GM12878 (cell line): ENCODE data around the gene CPVL.

Experiments
- KDM1A ChIP-seq: fragments of 200-600 bp; sonication (generic); IDR thresholded peaks from 2 replicates; pipeline ENCODE4 v1.6.1; 2016; ENCODE audit warnings: borderline replicate concordance
- POU2F2 ChIP-seq: IDR thresholded peaks from 3 replicates; pipeline ENCODE4 v1.6.1; 2011; ENCODE audit warnings: low read depth, mild to moderate bottlenecking, low read length, borderline replicate concordance
- SUZ12 ChIP-seq: fragments of 200-600 bp; sonication (generic); IDR thresholded peaks from one replicate; pipeline ENCODE4 v1.6.1; 2018; ENCODE audit warnings: antibody characterized with exemption, mild to moderate bottlenecking; ENCODE audit not compliant: unreplicated experiment
- ZNF24 ChIP-seq: fragments of 450-650 bp; IDR thresholded peaks from 2 replicates; pipeline ENCODE4 v1.6.1; 2017; ENCODE audit warnings: antibody characterized with exemption, mild to moderate bottlenecking
- TF ChIP-seq, protein P1 (sequence below), 3 experiments: IDR thresholded peaks in 2 of 3; conservative IDR thresholded peaks in 1 of 3; 2 replicates each; pipeline ENCODE4 v1.5.1; 2011; ENCODE audit warnings: low read depth in 3 of 3, low read length in 3 of 3, mild to moderate bottlenecking in 3 of 3, control low read depth in 2 of 3, moderate library complexity in 2 of 3, inconsistent platforms in 1 of 3, mixed read lengths in 1 of 3; ENCODE audit not compliant: control insufficient read depth in 2 of 3, insufficient read depth in 1 of 3; ENCODE audit errors: extremely low read depth in 1 of 3

GRCh38 chr7:28980451-28981160 lies 165.7 kb downstream of the CPVL start:
- TF ChIP-seq SUZ12 (no peak), POU2F2 (no peak), ZNF24 (no peak), KDM1A (no peak)
- TF ChIP-seq, protein P1, sequence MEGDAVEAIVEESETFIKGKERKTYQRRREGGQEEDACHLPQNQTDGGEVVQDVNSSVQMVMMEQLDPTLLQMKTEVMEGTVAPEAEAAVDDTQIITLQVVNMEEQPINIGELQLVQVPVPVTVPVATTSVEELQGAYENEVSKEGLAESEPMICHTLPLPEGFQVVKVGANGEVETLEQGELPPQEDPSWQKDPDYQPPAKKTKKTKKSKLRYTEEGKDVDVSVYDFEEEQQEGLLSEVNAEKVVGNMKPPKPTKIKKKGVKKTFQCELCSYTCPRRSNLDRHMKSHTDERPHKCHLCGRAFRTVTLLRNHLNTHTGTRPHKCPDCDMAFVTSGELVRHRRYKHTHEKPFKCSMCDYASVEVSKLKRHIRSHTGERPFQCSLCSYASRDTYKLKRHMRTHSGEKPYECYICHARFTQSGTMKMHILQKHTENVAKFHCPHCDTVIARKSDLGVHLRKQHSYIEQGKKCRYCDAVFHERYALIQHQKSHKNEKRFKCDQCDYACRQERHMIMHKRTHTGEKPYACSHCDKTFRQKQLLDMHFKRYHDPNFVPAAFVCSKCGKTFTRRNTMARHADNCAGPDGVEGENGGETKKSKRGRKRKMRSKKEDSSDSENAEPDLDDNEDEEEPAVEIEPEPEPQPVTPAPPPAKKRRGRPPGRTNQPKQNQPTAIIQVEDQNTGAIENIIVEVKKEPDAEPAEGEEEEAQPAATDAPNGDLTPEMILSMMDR (IDR thresholded peaks at IDR 0.05 in 2 of 3, conservative IDR thresholded peaks at IDR 0.05 in 1 of 3; ENCODE audit: control insufficient read depth in 2 of 3, extremely low read depth in 1 of 3, insufficient read depth in 1 of 3, low read depth in 3 of 3, low read length in 3 of 3) = no peak
